KBM-7 (cell line): ENCODE measurements around the gene PLXNA4.

Experiments used
- DNase-seq: peaks from one replicate; pipeline ENCODE4 v3.0.0-alpha.2; 2015
- in situ Hi-C: fragments of 300-500 bp; cut with MboI; formaldehyde crosslinking; loops from 2 replicates; pipeline ENCODE4 v1.14.3; 2020; ENCODE audit warnings: low sequenced_read_pairs, low pct_unique_long_range_greater_than_20kb, mixed read lengths

Gene PLXNA4

DNA sequence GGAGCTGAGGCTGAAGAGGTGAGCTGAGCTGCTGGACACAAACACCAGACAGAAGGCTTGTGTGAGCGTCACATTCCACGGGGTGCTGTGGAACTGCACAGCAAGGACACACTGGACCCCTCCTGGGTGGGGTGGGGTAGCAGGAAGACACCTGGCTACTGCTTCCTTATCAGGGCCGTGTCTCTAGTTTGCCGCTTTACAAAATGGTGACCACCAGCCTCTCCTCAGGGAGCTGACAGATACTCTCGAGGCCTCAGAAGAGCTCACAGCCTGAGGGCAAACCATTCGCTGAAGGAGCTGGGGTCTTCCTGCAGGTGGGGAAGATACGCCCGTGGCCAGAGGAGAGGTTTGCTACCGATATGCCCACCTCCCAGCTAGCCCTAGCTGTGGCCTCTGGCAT lies 461.9 kb downstream of the PLXNA4 start:
- DNase-seq: no peak
- in situ Hi-C loops: loop anchor here (25.0 kb wide), 1 partner anchor 102 kb away; no protein-coding TSS in a partner anchor

DNA sequence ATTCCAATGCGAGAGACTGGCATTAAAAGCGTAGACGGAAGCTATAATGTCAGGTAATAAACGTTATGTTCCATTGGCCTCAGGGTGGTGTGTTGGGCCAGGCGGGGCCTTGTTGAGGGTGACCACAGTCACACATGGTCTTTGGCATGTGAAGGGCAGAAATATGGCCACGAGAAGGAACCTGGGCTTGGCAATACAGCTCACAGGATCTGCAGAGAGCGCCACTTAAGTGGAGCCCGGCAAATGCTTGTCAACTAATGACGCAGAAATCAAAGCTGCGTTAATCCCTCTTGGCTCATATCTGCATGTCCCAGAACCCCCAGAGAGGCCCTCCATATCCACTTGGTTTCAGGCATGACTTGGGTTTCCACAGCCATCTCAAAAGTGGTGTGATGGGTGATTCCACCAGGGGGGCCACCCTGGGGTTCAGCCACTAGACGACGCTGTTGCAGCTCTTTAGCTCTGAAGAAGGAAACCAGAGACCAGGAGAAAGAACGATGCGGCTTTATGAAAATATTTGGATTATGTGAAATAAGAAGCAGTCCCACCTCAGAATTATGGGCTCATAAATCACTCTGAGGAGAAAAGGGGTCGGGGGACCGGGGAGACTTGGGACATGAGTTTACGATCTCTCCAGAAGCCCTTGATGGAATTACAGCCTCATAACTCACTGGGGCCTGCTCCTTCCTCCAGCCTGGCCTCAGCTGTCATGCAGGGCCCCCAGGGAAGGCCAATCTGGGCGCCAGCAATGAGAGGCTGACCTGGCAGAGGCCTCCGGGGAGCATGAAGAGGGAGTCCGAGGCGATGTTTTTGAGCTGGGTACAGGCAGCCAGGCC lies 462.5 kb downstream of the PLXNA4 start:
- DNase-seq: no peak

DNA sequence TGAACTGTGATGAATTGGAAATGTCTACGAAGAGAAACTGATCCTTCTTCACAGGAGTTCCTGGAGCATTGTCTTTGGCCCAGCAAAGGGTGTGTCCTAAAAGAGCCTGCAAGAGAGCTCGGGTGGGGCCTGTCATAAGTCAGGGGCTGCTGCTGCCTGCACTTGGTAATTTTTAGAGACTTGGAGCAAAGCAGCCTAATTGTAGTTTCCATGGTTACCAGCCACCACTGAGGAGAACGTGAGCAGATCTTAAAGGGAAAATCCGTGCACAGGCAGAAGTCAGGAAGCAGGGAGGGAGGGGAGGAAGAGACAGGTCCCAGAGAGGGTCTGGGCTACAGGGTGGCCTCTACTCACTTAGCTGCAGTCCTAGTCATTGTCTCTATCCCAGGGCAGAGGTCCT lies 463.6 kb downstream of the PLXNA4 start:
- no peak for DNase-seq
- in situ Hi-C loops: loop anchor here (25.0 kb wide), 1 partner anchor 100 kb away; no protein-coding TSS in a partner anchor

More for the DNA sequence above, 462.5 kb downstream of the PLXNA4 start:
- in situ Hi-C loops: loop anchor here (25.0 kb wide), 1 partner anchor 101 kb away; no protein-coding TSS in a partner anchor

DNA sequence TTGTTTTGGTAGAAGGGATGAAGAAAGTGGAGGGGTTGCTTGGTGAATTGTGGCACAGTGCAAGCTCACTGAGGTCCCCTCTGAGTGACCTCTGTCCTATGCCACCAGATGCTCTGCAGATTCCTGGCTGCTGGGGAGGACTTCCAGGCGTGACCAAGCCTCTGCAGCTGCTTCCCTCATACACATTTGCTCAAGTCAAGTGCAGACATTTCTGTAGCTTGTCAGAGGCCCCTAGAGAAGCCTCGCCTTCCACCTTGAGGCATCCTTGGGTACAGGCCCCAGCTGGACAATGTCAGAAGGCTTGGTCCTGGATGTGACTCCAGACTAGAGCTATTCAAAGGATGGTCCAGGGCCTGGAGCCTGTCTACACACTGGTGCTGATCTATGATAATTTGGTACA lies 464.2 kb downstream of the PLXNA4 start:
- in situ Hi-C loops: loop anchor here (25.0 kb wide), 1 partner anchor 100 kb away; no protein-coding TSS in a partner anchor
- DNase-seq: no peak

DNA sequence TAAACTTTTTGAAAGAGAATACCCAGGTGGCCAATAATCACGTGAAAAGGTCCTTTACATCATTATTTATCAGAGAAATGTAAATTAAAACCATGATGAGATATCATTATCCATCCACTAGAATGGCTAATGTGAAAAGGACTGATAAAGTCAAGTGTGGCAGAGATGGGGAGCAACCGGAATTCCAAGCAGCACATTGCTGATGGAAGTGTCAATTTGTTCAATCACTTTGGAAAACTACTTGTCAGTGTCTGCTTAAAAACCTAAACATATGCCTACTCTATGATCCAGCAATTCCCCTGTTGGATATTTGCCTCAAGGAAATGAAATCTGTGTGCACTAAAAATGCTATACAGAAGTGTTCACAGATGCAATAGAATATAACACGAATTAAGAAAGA lies 465.6 kb downstream of the PLXNA4 start:
- no peak for DNase-seq
- in situ Hi-C loops: loop anchor here (25.0 kb wide), 1 partner anchor 98 kb away; no protein-coding TSS in a partner anchor

DNA sequence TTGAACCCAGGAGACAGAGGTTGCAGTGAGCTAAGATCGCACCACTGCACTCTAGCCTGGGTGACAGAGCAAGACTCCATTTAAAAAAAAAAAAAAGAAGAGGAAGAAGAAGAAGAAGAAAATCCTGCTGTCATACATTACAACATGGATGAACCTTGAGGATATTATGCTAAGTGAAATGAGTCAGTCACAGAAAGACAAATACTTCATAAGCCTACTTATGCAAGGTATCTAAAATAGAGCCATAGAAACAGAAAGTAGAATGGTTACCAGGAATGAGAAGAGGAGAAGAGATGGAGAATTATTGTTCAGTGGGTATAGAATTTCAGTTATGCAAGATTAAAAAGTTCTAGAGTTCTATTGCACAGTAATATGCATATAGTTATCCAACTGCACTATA lies 466.5 kb downstream of the PLXNA4 start:
- no peak for DNase-seq
- in situ Hi-C loops: loop anchor here (25.0 kb wide), 1 partner anchor 97 kb away; no protein-coding TSS in a partner anchor

DNA sequence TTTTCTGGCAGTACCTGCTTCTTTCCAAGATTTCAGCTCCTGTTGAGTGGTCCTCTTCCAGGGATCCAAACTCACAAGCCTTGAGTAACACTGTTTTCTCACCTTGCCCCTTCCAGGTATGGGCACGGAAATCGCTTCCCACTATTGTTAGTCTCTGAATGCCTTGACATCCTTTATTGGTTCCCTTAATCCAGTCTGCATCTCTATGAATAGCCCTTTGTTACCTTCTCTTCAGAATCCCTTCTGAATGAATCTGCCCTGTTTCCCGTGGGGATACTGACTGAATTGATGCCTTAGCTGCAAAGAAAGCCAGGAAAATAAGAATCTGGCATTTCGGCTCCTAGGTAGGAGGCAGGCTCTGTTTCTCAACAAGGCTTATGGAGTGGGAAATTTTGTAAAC lies 467.7 kb downstream of the PLXNA4 start:
- in situ Hi-C loops: loop anchor here (25.0 kb wide), 1 partner anchor 96 kb away; no protein-coding TSS in a partner anchor
- DNase-seq: no peak

DNA sequence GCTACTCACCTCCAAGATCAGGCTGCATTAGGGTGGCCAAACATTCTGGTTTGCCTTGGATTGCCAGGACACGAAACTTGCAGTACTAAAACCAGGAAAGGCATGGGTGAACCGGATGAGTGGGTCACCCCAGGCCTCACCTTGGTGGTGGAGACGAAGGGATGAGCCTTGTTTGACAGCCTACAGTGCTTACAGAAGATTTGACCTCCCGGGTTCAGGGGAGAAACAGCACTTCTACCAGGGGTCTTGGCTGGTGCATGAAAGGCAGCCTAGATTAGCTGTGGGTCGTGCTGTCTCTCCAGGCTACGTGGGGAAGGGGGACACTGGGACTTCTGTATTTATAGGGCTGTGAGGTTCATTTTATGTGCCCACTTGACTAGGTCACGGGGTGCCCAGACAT lies 469.8 kb downstream of the PLXNA4 start:
- in situ Hi-C loops: loop anchor here (25.0 kb wide), 1 partner anchor 94 kb away; no protein-coding TSS in a partner anchor
- no peak for DNase-seq

DNA sequence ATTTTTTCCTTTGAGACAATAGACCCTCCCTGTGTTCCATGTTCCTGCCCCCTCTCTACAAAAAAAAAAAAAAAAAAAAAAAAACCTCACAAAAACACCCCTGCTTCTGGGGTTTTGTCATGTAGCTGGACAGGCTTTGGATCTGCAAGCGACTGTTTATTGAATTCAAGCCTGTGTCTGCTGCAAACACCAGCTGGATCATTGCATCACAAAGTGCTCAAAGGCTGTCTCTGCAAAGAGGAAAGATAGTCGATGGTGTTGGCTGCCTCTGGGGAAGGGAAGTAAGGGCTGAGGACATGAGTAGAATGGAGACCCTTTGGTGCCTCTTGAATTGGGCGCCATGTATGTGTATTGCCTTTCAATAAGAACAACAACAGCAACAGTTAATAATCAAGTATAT lies 471.2 kb downstream of the PLXNA4 start:
- DNase-seq: no peak
- in situ Hi-C loops: loop anchor here (25.0 kb wide), 1 partner anchor 93 kb away; no protein-coding TSS in a partner anchor

DNA sequence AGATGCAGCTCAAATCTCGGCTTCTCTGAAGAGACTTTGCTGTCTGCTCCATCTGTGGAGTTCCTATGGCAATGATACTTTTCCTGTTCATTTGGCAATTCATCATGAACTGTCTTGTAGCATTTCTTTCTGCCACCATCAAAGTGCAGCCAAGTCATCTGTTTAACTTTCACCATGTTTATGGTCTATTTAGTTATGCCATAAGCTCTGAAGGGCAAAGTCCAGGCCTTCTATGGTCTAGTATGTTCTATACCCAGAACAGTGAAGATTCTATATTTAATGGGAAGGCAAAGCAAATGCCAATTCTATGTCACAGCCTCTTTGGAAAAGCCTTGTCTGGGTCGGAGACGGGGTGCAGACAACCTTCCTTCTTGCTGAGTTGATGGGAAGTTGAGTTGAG lies 472.6 kb downstream of the PLXNA4 start:
- in situ Hi-C loops: loop anchor here (25.0 kb wide), 1 partner anchor 91 kb away; no protein-coding TSS in a partner anchor
- DNase-seq: no peak

DNA sequence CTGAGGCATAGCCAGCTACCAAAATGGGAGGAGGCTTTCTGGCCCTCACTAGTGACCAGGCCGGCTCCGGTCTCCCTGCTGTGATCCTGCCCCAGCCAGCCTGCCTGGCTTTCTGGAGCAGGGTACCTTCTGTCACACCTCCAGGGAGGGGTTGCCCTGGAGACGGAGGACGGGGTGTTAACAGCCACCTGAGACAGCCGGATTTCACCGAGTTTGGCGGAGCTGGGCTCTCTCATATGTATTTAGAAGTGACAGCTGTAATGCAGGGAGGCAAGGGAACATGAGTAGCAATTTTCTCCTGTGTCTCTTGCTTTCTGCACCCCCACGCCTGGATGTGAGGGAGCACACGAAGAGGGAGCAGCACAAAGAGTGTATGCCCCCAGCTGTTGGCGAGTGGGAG lies 473.3 kb downstream of the PLXNA4 start:
- in situ Hi-C loops: loop anchor here (25.0 kb wide), 1 partner anchor 91 kb away; no protein-coding TSS in a partner anchor

DNA sequence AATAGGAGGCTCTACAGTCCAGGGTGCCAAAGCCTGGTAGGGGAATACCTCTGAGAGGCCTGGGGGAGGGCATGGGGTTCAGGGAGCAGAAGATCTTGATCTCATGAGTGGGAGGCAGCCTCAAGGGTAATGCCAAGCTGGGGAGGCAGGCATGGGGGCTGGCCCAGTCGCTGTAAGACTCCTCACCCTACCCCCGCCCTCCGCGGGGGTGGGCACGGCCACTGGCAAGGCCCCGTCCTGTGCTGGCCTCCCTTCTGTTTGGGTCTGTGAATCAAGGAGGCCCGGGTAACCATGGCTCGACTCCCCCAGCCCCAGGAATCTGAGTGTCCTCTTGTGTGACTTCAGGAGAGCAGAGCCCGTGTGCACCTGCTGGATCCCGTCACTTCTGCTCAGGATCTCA lies 473.9 kb downstream of the PLXNA4 start:
- in situ Hi-C loops: loop anchor here (25.0 kb wide), 1 partner anchor 90 kb away; no protein-coding TSS in a partner anchor

More for the DNA sequence above, 473.3 kb downstream of the PLXNA4 start:
- no peak for DNase-seq

DNA sequence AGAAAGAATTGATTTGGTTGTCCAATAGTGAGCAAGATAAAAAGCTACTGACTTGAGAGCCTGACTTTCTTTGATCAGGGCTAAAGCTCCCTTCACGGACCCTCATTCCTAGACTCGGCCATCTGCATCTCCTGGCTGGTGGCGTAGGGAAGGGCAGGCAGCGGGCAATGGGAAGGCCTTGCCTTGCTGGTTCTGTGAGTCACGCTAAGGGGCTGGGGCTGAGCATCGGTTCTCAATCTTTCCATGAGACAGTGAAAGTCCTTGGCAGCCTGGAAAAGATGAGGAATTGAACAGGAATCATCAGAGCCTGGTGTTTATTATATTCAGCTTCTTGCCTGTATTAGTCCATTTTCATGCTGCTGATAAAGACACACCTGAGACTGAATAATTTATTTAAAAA lies 475.3 kb downstream of the PLXNA4 start:
- DNase-seq: no peak
- in situ Hi-C loops: loop anchor here (25.0 kb wide), 1 partner anchor 89 kb away; no protein-coding TSS in a partner anchor

More for the DNA sequence above, 473.9 kb downstream of the PLXNA4 start:
- DNase-seq: no peak

DNA sequence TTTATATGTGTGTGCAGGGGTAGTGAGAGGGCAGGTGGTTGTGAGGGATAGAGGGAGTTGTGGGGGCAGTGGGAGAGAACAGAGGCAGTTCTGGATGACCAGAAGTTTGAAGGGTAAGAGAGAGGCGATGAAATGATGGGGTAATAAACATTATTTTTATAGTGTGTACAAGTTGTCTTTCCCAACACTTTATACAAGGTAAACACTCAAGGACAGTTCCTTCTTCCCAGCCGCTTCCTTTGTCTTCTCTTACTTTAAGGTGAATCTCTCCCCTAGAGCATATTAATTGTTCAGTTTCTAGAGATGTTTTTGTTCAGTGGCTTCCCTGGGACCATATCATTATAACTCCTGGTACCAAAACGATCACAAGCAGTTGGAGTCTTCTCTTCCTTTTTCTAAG lies 475.8 kb downstream of the PLXNA4 start:
- DNase-seq: no peak
- in situ Hi-C loops: loop anchor here (25.0 kb wide), 1 partner anchor 88 kb away; no protein-coding TSS in a partner anchor

DNA sequence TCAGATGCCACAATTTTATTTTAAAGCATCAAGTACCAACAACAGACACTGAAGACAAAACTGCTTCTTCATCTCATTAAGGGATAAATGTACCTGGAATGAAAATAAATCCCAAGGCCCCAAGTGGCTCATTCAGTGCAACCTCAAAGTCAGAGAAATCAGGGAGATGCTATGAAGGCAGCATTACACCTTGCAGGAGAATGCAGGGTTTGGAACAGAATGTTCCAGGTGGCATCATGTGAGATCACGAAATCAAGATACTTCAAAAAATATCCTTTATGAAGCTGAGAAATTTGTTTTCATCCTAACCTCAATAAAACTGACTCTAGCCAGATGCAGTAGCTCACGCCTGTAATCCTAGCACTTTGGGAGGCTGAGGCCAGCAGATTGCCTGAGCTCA lies 477.1 kb downstream of the PLXNA4 start:
- DNase-seq: no peak
- in situ Hi-C loops: no loop called here

DNA sequence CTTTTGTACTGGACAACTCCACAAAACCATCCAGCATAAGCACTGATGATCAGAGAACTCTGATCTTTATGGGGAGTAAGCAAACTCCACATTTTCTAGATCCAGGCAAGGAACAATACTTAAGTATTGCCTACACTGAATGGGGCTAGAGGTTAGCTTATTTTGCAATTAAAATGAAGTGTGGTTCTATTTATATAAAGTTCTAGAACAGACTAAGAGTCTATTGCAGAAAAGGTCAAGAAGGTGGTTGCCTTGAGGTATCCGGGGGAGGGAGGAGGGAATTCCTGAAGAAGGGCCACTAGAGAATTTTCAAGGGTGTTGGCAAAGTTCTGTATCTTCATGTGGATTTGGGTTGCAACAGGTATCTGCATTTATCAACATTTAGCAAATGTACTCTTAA lies 477.9 kb downstream of the PLXNA4 start:
- DNase-seq: no peak
- in situ Hi-C loops: no loop called here

DNA sequence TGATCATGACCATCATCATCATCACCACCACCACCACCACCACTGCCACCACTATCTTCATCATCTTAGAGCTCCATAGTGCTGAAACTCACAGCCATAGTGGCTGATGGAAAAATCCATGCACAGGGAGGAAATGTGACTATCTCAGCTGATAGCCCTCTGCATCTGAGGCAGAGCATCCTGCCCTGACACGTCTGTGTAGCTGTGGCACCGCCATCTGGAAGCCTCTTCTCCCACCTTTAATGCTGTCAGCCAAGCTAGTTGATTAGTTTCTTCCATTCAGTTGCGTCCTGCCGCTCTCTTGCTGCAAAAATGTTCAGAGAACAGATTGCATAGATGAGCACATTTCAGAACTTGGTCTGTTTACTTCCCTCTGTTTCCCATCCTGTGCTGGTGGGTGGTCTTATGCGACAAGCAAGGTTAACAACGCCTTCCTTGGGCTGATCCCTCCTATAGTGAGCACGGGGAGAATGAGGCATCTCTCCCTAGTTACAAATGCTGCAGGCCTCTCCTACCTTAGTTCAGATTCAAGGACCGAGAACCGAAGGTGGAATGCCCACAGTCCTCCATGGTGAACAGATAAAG lies 478.6 kb downstream of the PLXNA4 start:
- DNase-seq: no peak
- in situ Hi-C loops: no loop called here

DNA sequence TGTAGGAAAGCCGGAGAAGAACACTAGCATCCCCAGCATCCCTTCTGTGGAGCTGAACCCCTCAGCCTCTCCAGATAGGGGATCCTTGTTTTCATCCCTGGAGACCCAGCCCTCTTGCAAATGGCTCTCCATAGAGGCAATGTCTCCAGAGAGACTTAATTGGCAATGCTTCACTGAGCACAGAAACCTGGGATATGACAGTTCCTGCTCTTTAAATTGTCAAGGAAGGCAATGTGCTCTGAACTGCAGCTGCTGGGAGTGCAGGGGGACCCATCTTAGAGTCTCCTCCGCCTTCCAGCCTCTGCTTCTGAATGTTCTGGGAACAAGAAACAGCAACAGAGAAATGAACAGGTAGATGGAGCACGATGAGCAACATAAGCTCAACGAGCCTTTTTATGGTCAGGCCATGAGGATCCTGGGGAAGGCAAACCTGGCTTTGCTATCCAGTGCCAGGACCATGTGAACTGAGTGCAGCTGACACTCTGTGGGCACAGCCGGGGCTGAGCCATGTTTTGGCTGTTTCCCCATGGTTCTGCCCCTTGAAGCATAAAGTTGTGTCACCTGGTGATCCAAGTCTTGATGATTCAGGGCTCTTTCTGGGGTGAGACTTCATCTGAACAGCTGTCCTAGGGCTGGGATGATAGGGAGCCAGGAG lies 481.0 kb downstream of the PLXNA4 start:
- no peak for DNase-seq
- in situ Hi-C loops: no loop called here

DNA sequence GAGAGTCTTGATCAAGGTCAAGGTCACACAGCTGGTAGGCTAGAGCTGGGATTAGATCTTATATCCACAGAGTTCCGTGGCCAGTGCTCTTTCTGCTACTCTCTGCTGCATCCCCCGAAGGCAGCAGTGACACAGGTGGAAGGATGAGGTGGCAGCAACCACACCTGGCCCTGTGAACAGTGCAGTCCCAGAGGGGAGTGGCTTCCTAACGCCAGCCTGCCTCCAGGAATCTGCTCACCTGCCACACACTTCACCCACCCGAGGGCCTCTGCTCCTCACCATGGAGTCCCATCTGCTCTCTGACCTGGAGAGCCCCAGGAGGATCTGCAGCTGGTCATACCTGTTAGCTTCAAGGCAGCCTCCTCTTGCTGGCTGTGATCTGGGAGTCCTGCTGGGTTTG lies 484.2 kb downstream of the PLXNA4 start:
- in situ Hi-C loops: no loop called here
- DNase-seq: no peak
